Neural progenitor cell (in vitro differentiated cells): ENCODE data around the gene CREB3. TPM values are rescaled to one million over a fixed set of nuclear protein-coding genes. Genes with fewer than 3 reads are reported as not detected.

Experiments used
- DNase-seq: peaks from one replicate; pipeline ENCODE4 v3.0.0-alpha.2; 2016; ENCODE audit warnings: low spot score
- H2AFZ ChIP-seq: fragments of 200-600 bp; sonication (generic); replicated peaks from 2 replicates; pipeline ENCODE4 v1.6.1; 2016; ENCODE audit warnings: antibody characterized with exemption
- H3F3A ChIP-seq: fragments of 200-600 bp; sonication (generic); 2 replicates; pipeline ENCODE4 v1.6.1; 2016; ENCODE audit warnings: antibody characterized with exemption, low read depth
- H3K27ac ChIP-seq: fragments of 200-600 bp; sonication (generic); 2 replicates; pipeline ENCODE4 v1.5.1; 2016; ENCODE audit warnings: mild to moderate bottlenecking
- H3K27me3 ChIP-seq: fragments of 200-600 bp; sonication (generic); 2 replicates; pipeline ENCODE4 v1.6.1; 2016; ENCODE audit warnings: mild to moderate bottlenecking, moderate library complexity
- H3K36me3 ChIP-seq: fragments of 200-600 bp; sonication (generic); 2 replicates; pipeline ENCODE4 v1.5.1; 2016
- H3K4me1 ChIP-seq: fragments of 200-600 bp; sonication (generic); 2 replicates; pipeline ENCODE4 v1.6.1; 2016; ENCODE audit warnings: mixed run types
- H3K4me2 ChIP-seq: fragments of 200-600 bp; sonication (generic); 2 replicates; pipeline ENCODE4 v1.6.1; 2016
- H3K4me3 ChIP-seq: fragments of 200-600 bp; sonication (generic); 2 replicates; pipeline ENCODE4 v1.5.1; 2016
- H3K79me2 ChIP-seq: fragments of 200-600 bp; sonication (generic); 2 replicates; pipeline ENCODE4 v1.6.1; 2016; ENCODE audit warnings: low read depth
- H3K9ac ChIP-seq: fragments of 200-600 bp; sonication (generic); 2 replicates; pipeline ENCODE4 v1.6.1; 2016
- H3K9me3 ChIP-seq: fragments of 200-600 bp; sonication (generic); 2 replicates; pipeline ENCODE4 v1.5.1; 2016; ENCODE audit warnings: low read depth
- H4K20me1 ChIP-seq: fragments of 200-600 bp; sonication (generic); 2 replicates; pipeline ENCODE4 v1.6.1; 2016; ENCODE audit warnings: low read depth
- H3K27ac Mint-ChIP-seq: 3 replicates; pipeline ENCODE4 v1.8.0; 2021; ENCODE audit warnings: mixed read lengths
- H3K27me3 Mint-ChIP-seq: 2 replicates; pipeline ENCODE4 v1.8.0; 2022; ENCODE audit warnings: low read depth, mild to moderate bottlenecking, inconsistent platforms, moderate library complexity, mixed read lengths; ENCODE audit not compliant: insufficient read depth
- H3K36me3 Mint-ChIP-seq: 3 replicates; pipeline ENCODE4 v1.8.0; 2021; ENCODE audit warnings: mixed read lengths
- H3K4me1 Mint-ChIP-seq: 3 replicates; pipeline ENCODE4 v1.8.0; 2021; ENCODE audit warnings: mixed read lengths
- H3K4me3 Mint-ChIP-seq: 3 replicates; pipeline ENCODE4 v1.8.0; 2021; ENCODE audit warnings: mild to moderate bottlenecking, moderate library complexity, mixed read lengths
- H3K9me3 Mint-ChIP-seq: 3 replicates; pipeline ENCODE4 v1.8.0; 2020; ENCODE audit warnings: mixed read lengths
- CTCF ChIP-seq: fragments of 200-600 bp; sonication (generic); IDR thresholded peaks from 2 replicates; pipeline ENCODE4 v1.5.1; 2017; ENCODE audit warnings: antibody characterized with exemption, mild to moderate bottlenecking
- EZH2 ChIP-seq: fragments of 200-600 bp; sonication (generic); IDR thresholded peaks from 2 replicates; pipeline ENCODE4 v1.6.1; 2017; ENCODE audit warnings: antibody characterized with exemption, mild to moderate bottlenecking, moderate library complexity
- EZH2phosphoT487 ChIP-seq: fragments of 200-600 bp; sonication (generic); IDR thresholded peaks from 2 replicates; pipeline ENCODE4 v1.6.1; 2017; ENCODE audit warnings: antibody characterized with exemption
- total RNA-seq: library from RNA; depleted of rRNA; stranded (reverse); fragments of >200 nt; gene quantifications from 2 replicates; pipeline ENCODE4 v1.2.3, GENCODE V29; 2015; ENCODE audit warnings: low replicate concordance

The CREB3 gene
- total RNA-seq, 1 donor from 2014 or later, result 27.9 TPM

GRCh38 chr9:35766997-35767396, 34.5 kb downstream of the CREB3 start:
- TF ChIP-seq EZH2, result no peak
- TF ChIP-seq CTCF, result no peak
- TF ChIP-seq EZH2phosphoT487, result no peak
- Mint-ChIP-seq H3K4me1 (no peaks in the 10 kb centered on the region), H3K27ac (no peak overlapping the region), H3K9me3 (no peaks in the 10 kb centered on the region), H3K4me3 (no peak overlapping the region), H3K36me3 (no peaks in the 10 kb centered on the region), H3K27me3 (no peaks in the 10 kb centered on the region)
- no peak for DNase-seq
- H3K4me3 ChIP-seq, result no peak overlapping the region
- H4K20me1 ChIP-seq, result peaks cover 30% of the 10 kb centered on the region
- H3F3A ChIP-seq, result peaks cover 14% of the 10 kb centered on the region
- H3K36me3 ChIP-seq, result no peaks in the 10 kb centered on the region
- no peak overlapping the region for H3K9ac ChIP-seq
- H2AFZ ChIP-seq, result no peak overlapping the region
- H3K27ac ChIP-seq, result no peak overlapping the region
- H3K4me2 ChIP-seq, result no peak overlapping the region
- H3K4me1 ChIP-seq, result peaks cover 13% of the 10 kb centered on the region
- no peaks in the 10 kb centered on the region for H3K9me3 ChIP-seq
- H3K79me2 ChIP-seq, result peaks cover 35% of the 10 kb centered on the region
- no peaks in the 10 kb centered on the region for H3K27me3 ChIP-seq

- Mint-ChIP-seq H3K36me3 (no peaks in the 10 kb centered on the region), H3K4me1 (no peaks in the 10 kb centered on the region), H3K4me3 (no peak overlapping the region), H3K27me3 (no peaks in the 10 kb centered on the region), H3K9me3 (no peaks in the 10 kb centered on the region), H3K27ac (no peak overlapping the region)
- Histone ChIP-seq H3K27ac (no peak overlapping the region), H2AFZ (no peak overlapping the region), H3K4me2 (no peak overlapping the region), H3K4me1 (peaks cover 9% of the 10 kb centered on the region), H3K4me3 (no peak overlapping the region), H3K36me3 (no peaks in the 10 kb centered on the region), H3K79me2 (peaks cover 33% of the 10 kb centered on the region), H3F3A (peaks cover 10% of the 10 kb centered on the region), H3K9me3 (no peaks in the 10 kb centered on the region), H4K20me1 (peaks cover 29% of the 10 kb centered on the region), H3K9ac (no peak overlapping the region), H3K27me3 (no peaks in the 10 kb centered on the region)
- no peak for DNase-seq
- TF ChIP-seq EZH2 (no peak), EZH2phosphoT487 (no peak), CTCF (no peak)
Observed at GRCh38 chr9:35767458-35767857, 35.0 kb downstream of the CREB3 start.

- DNase-seq, result no peak
- no peak overlapping the region for H3K9ac ChIP-seq
- H3K27ac ChIP-seq, result no peak overlapping the region
- peaks cover 3% of the 10 kb centered on the region for H3K4me1 ChIP-seq
- Mint-ChIP-seq H3K36me3 (no peaks in the 10 kb centered on the region), H3K4me3 (no peak overlapping the region), H3K27ac (no peak overlapping the region), H3K4me1 (no peaks in the 10 kb centered on the region), H3K27me3 (no peaks in the 10 kb centered on the region), H3K9me3 (no peaks in the 10 kb centered on the region)
- no peak overlapping the region for H3K4me3 ChIP-seq
- peaks cover 5% of the 10 kb centered on the region for H3F3A ChIP-seq
- H3K79me2 ChIP-seq, result peaks cover 11% of the 10 kb centered on the region
- H4K20me1 ChIP-seq, result peaks cover 24% of the 10 kb centered on the region
- no peak overlapping the region for H3K4me2 ChIP-seq
- no peaks in the 10 kb centered on the region for H3K9me3 ChIP-seq
- TF ChIP-seq EZH2, result no peak
- no peak for TF ChIP-seq CTCF
- TF ChIP-seq EZH2phosphoT487, result no peak
- H2AFZ ChIP-seq, result no peak overlapping the region
- H3K27me3 ChIP-seq, result no peaks in the 10 kb centered on the region
- H3K36me3 ChIP-seq, result no peaks in the 10 kb centered on the region
Observed at GRCh38 chr9:35769763-35770162, 37.3 kb downstream of the CREB3 start.

- H3K27ac Mint-ChIP-seq, result no peak overlapping the region
- H3K27me3 Mint-ChIP-seq, result no peaks in the 10 kb centered on the region
- no peak overlapping the region for H3K4me2 ChIP-seq
- H3F3A ChIP-seq, result peaks cover 15% of the 10 kb centered on the region
- H3K4me3 Mint-ChIP-seq, result no peak overlapping the region
- H3K36me3 Mint-ChIP-seq, result no peaks in the 10 kb centered on the region
- H3K36me3 ChIP-seq, result no peaks in the 10 kb centered on the region
- H2AFZ ChIP-seq, result no peak overlapping the region
- no peak for DNase-seq
- peaks cover 12% of the 10 kb centered on the region for H3K4me1 Mint-ChIP-seq
- peaks cover 16% of the 10 kb centered on the region for H3K4me1 ChIP-seq
- TF ChIP-seq CTCF (no peak), EZH2 (no peak), EZH2phosphoT487 (no peak)
- H3K9ac ChIP-seq, result no peak overlapping the region
- H3K9me3 ChIP-seq, result no peaks in the 10 kb centered on the region
- H3K9me3 Mint-ChIP-seq, result no peaks in the 10 kb centered on the region
- H3K27me3 ChIP-seq, result no peaks in the 10 kb centered on the region
- H3K27ac ChIP-seq, result no peak overlapping the region
- peaks cover 37% of the 10 kb centered on the region for H4K20me1 ChIP-seq
- H3K4me3 ChIP-seq, result no peak overlapping the region
- no peaks in the 10 kb centered on the region for H3K79me2 ChIP-seq
Observed at GRCh38 chr9:35771075-35771433, 38.6 kb downstream of the CREB3 start.
